ENCODE results near the gene MARF1. TPM values are rescaled to one million over a fixed set of nuclear protein-coding genes. Genes with fewer than 3 reads are reported as not detected.

MARF1 gene
- total RNA-seq, 2 donors from 2014 or later: 28.0 to 33.2 TPM

GRCh38 chr16:15599303-15600070 lies 43.5 kb downstream of the MARF1 start:
- Histone ChIP-seq H3K36me3 (replicated peaks in 1 of 2; ENCODE audit: insufficient read depth in 1 of 2, low read depth in 2 of 2) (peaks cover 4 to 53% of the 10 kb centered on the region in 2 donors), H3K27me3 (no peaks in the 10 kb centered on the region), H3K4me1 (no peaks in the 10 kb centered on the region), H3K4me3 (no peak overlapping the region), H3K9me3 (no peaks in the 10 kb centered on the region), H3K27ac (no peak overlapping the region)
- no peak for ATAC-seq
- TF ChIP-seq CTCF (IDR thresholded peaks at IDR 0.05) (no peak), POLR2A (IDR thresholded peaks at IDR 0.05) (no peak)
- 89 to 96% methylated on average over 19 to 21 of the region's 21 CpGs for WGBS, 2 donors
- intact Hi-C loops (cut with DNase I): no loop called here
- no peak for DNase-seq

DNA sequence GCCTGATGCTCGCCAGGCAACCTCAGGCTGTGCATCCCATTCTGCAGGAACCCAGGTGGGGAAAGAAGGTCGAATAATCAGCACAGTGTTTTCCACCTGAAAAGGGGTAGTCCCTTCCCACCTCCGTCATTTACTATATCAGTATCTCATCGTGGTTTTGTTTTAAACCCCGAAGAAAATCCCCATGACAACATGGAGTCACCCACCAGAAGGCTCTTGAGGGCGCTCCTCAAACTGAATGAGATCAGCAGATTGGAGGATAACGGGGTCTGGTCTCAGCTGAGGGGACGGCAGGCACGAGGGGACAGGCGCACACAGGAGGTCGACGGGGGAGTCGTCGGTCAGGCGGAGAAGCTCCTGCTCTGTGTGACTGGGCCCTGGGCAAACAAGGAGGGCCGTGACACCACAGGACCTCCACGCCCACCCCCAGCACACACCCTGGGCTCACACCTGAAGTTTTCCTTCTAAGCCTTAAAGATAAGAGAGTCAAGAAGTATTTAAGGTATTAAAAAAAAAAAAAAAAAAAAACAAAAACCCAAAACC lies 44.2 kb downstream of the MARF1 start:
- no peak for TF ChIP-seq POLR2A (IDR thresholded peaks at IDR 0.05)
- no peak for TF ChIP-seq CTCF (IDR thresholded peaks at IDR 0.05)
- Histone ChIP-seq H3K36me3 (replicated peaks in 1 of 2; ENCODE audit: insufficient read depth in 1 of 2, low read depth in 2 of 2) (peaks cover 4 to 52% of the 10 kb centered on the region in 2 donors), H3K4me3 (no peak overlapping the region), H3K27me3 (no peaks in the 10 kb centered on the region), H3K4me1 (no peaks in the 10 kb centered on the region), H3K27ac (no peak overlapping the region), H3K9me3 (no peaks in the 10 kb centered on the region)
- WGBS, 2 donors: 85 to 87% methylated on average over 16 to 17 of the region's 17 CpGs
- DNase-seq: no peak
- no peak for ATAC-seq
- intact Hi-C loops (cut with DNase I): no loop called here

DNA sequence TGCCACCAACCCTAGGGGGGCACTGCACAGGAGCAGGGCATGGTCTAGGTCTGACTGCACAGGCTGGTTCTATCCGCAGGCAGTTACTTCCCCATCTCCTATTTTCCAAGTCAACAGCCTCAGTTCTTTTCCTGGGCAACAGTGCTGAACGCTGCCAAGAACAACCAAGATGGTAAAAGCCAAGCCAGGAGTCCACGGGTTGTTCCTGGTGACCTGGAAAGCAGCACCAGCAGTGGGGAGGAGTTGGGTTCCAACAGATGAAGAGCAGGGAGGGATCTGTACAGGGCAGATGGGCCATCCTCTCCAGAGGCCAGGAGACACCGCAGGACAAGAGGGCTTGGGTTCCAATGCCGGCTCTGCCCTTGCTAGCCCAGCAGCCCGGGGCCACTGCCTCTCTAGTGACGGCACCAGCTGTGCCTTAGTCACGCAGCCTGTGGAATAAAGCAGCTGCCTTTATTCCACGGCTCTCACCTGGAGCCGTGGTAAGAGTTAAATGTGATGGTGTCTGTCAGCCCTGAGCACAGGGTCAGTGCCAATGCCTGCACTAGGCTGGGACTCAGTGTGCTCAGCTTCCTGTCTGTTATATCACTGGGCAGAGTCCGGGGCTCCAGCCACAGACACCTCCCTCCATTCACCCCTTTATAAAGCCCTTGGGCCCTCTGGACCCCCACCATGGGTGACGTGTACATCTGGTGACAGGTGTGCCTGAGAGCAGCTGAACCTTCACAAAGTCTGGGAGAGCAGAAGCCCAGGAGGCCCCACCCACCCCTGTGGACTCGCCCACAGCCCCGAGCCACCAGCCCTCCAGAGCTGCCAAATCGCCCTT lies 44.9 kb downstream of the MARF1 start:
- TF ChIP-seq CTCF (IDR thresholded peaks at IDR 0.05) (no peak), POLR2A (IDR thresholded peaks at IDR 0.05) (no peak)
- no peak overlapping the region for H3K27ac ChIP-seq
- H3K9me3 ChIP-seq: no peaks in the 10 kb centered on the region
- no peak overlapping the region for H3K4me3 ChIP-seq
- no peaks in the 10 kb centered on the region for H3K4me1 ChIP-seq
- H3K36me3 ChIP-seq (replicated peaks in 1 of 2; ENCODE audit: insufficient read depth in 1 of 2, low read depth in 2 of 2): peaks cover 4 to 52% of the 10 kb centered on the region in 2 donors
- intact Hi-C loops (cut with DNase I): no loop called here
- DNase-seq: no peak
- no peak for ATAC-seq
- no peaks in the 10 kb centered on the region for H3K27me3 ChIP-seq
- WGBS, 2 donors: 60 to 86% methylated on average over 2 to 15 of the region's 15 CpGs

DNA sequence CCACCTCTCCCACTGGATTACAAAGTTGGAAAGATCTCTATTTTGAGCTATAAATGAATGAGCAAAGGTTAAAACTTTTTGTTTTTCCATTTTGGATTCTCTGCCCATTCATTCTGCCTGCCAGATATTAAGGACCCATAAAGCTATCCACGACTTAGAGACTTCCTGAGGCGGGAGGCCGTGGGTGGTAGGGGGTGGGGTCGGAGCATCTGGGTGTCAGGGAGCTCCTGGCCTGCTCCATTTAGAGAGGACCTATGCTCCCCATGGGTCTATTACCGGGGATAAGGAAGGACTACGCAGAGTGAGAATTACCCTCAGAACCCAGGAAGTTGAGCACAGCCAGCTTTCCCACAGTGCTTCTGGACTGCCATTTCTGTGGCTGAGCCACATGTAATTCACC lies 45.8 kb downstream of the MARF1 start:
- H3K27ac ChIP-seq: no peak overlapping the region
- H3K4me1 ChIP-seq: no peaks in the 10 kb centered on the region
- 87 to 90% methylated on average over 6 of the region's 6 CpGs for WGBS, 2 donors
- TF ChIP-seq CTCF (IDR thresholded peaks at IDR 0.05) (no peak), POLR2A (IDR thresholded peaks at IDR 0.05) (no peak)
- DNase-seq (no peak), ATAC-seq (no peak)
- H3K9me3 ChIP-seq: no peaks in the 10 kb centered on the region
- no peaks in the 10 kb centered on the region for H3K27me3 ChIP-seq
- no peak overlapping the region for H3K4me3 ChIP-seq
- intact Hi-C loops (cut with DNase I): no loop called here
- peaks cover 4 to 48% of the 10 kb centered on the region in 2 donors for H3K36me3 ChIP-seq (replicated peaks in 1 of 2; ENCODE audit: insufficient read depth in 1 of 2, low read depth in 2 of 2)
